Measurements from ENCODE around the gene MTTP. TPM values are rescaled to one million over a fixed set of nuclear protein-coding genes. Genes with fewer than 3 reads are reported as not detected.

The MTTP gene
- total RNA-seq, 4 donors from 2014 or later: 8.3 to 475 (median 299) TPM

- Histone ChIP-seq H3K4me1 (peaks cover 0 to 6% (median 0%) of the 10 kb centered on the region in 4 donors), H3K36me3 (no peaks in the 10 kb centered on the region), H3K4me3 (no peak overlapping the region), H3K9me3 (no peaks in the 10 kb centered on the region), H3K27ac (no peak overlapping the region), H3K27me3 (no peaks in the 10 kb centered on the region)
- TF ChIP-seq CTCF (IDR thresholded peaks at IDR 0.05) (no peak), POLR2A (IDR thresholded peaks at IDR 0.05) (no peak)
- no peak for DNase-seq
Observed at GRCh38 chr4:99537674-99538073, 37.0 kb upstream of the MTTP start.

GRCh38 chr4:99540277-99540939 lies 34.2 kb upstream of the MTTP start:
- DNase-seq: no peak
- no peak overlapping the region for H3K27ac ChIP-seq

GRCh38 chr4:99552872-99553271 lies 21.8 kb upstream of the MTTP start:
- H3K36me3 ChIP-seq: no peaks in the 10 kb centered on the region
- H3K4me1 ChIP-seq: no peaks in the 10 kb centered on the region
- H3K9me3 ChIP-seq: no peaks in the 10 kb centered on the region
- DNase-seq: no peak
- no peak overlapping the region for H3K27ac ChIP-seq
- H3K27me3 ChIP-seq: no peaks in the 10 kb centered on the region
- TF ChIP-seq CTCF (IDR thresholded peaks at IDR 0.05) (no peak), POLR2A (IDR thresholded peaks at IDR 0.05) (no peak)
- H3K4me3 ChIP-seq: no peak overlapping the region

More at GRCh38 chr4:99540277-99540939, 34.2 kb upstream of the MTTP start:
- Histone ChIP-seq H3K4me3 (no peak overlapping the region), H3K4me1 (peaks cover 0 to 6% (median 0%) of the 10 kb centered on the region in 4 donors), H3K9me3 (no peaks in the 10 kb centered on the region), H3K27me3 (no peaks in the 10 kb centered on the region), H3K36me3 (no peaks in the 10 kb centered on the region)
- TF ChIP-seq CTCF (IDR thresholded peaks at IDR 0.05) (no peak), POLR2A (IDR thresholded peaks at IDR 0.05) (no peak)

GRCh38 chr4:99563310-99564186 lies 11.1 kb upstream of the MTTP start, which contains the start of gene TRMT10A:
TRMT10A (minus strand) TSS chr4:99564039; CDS start chr4:99559338, 4,701 bp downstream.
- Histone ChIP-seq H3K4me1 (peaks cover 0 to 3% (median 0%) of the 10 kb centered on the region in 4 donors), H3K36me3 (no peaks in the 10 kb centered on the region), H3K27me3 (no peaks in the 10 kb centered on the region), H3K27ac (peak within 1 kb of the TSS; percentile 84 to 97 (median 94)), H3K9me3 (no peaks in the 10 kb centered on the region), H3K4me3 (peak within 1 kb of the TSS; percentile 55 to 83 (median 67))
- DNase-seq: peak; percentile 96 to 99 (median 97)
- TF ChIP-seq CTCF (IDR thresholded peaks at IDR 0.05): peak in 4 of 6 experiments; percentile 13 to 30 (median 22)
- peak; percentile 60 to 69 for TF ChIP-seq POLR2A (IDR thresholded peaks at IDR 0.05)

- no peaks in the 10 kb centered on the region for H3K9me3 ChIP-seq
- TF ChIP-seq POLR2A (IDR thresholded peaks at IDR 0.05) (no peak), CTCF (IDR thresholded peaks at IDR 0.05) (no peak)
Observed at GRCh38 chr4:99564921-99565320, 9.7 kb upstream of the MTTP start.

More at GRCh38 chr4:99564921-99565320, 9.7 kb upstream of the MTTP start:
- H3K27ac ChIP-seq: no peak overlapping the region
- peaks cover 0 to 3% (median 0%) of the 10 kb centered on the region in 4 donors for H3K4me1 ChIP-seq
- no peaks in the 10 kb centered on the region for H3K36me3 ChIP-seq
- H3K27me3 ChIP-seq: no peaks in the 10 kb centered on the region
- DNase-seq: no peak
- H3K4me3 ChIP-seq: no peak overlapping the region
